DMS53 (cell line): ENCODE data around the gene SERPINA4.

Source experiments
- DNase-seq: peaks from one replicate; lab custom pipeline; 2025; lab: John Stamatoyannopoulos, UW

The SERPINA4 gene, protein sequence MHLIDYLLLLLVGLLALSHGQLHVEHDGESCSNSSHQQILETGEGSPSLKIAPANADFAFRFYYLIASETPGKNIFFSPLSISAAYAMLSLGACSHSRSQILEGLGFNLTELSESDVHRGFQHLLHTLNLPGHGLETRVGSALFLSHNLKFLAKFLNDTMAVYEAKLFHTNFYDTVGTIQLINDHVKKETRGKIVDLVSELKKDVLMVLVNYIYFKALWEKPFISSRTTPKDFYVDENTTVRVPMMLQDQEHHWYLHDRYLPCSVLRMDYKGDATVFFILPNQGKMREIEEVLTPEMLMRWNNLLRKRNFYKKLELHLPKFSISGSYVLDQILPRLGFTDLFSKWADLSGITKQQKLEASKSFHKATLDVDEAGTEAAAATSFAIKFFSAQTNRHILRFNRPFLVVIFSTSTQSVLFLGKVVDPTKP

GRCh38 chr14:94560751-94561655, at the start of gene SERPINA4:
Gene SERPINA4, plus strand, starts transcription at chr14:94561442. Its CDS starts 2,041 bp downstream, at chr14:94563483.
- DNase-seq = no peak

DNA sequence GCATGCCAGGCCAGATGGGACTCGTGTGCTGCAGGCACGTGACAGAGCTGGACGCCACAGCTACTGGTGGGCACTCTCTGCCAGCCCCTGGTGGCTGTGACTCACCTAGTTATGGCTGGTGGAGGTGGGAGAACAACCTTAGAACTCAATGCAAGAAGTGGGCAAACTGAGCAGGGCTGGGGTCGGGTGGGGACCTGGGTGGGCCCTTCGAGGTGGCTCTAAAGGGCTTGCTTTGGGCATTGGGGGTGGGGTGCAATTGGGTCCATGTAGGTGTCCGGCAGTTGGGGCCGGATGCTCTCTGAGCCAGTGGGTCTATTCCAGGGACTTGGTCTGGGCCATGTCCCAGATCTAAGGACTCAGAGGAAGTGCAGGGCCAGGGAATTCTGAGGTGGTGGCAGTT, 46.9 kb upstream of the SERPINA4 start:
- no peak for DNase-seq

DNA sequence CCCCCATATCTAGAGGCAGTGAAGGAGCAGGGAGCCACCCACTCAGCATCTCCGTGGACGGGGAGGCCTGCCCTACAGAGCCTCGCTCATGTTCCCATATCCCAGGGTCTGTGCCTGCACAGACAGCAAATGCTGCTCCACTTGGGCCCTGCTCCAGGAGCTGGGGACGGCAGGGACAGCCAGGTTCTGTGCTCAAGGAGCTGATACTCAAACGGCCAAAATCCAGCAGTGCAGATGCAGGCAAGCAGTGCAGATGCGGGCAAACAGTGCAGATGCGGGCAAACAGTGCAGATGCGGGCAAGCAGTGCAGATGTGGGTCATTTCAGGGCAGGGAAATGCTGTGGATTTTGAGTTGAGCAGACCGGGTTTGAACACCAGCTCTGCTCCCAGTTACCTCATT, 45.8 kb upstream of the SERPINA4 start:
- no peak for DNase-seq

GRCh38 chr14:94515856-94516255, 45.4 kb upstream of the SERPINA4 start:
- no peak for DNase-seq

DNA sequence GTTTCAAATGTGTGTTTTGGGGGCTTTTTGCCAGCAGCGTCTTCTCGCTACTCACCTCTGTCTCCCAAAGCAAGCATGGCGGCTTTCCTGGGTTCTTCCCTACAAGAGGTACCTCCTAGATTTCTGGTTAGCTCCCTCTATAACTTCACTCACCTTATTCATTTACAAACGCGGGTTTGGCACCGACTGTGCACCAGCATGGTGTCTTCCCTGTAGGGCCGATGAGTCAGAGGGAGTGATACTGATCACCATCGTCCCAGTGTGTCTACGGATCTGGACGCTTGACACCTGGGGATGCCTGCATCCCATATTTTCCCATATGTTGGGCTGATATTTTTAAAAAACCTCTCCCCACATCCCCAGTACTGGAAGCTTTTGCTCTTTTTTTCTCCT, 44.0 kb upstream of the SERPINA4 start:
- DNase-seq = no peak

DNA sequence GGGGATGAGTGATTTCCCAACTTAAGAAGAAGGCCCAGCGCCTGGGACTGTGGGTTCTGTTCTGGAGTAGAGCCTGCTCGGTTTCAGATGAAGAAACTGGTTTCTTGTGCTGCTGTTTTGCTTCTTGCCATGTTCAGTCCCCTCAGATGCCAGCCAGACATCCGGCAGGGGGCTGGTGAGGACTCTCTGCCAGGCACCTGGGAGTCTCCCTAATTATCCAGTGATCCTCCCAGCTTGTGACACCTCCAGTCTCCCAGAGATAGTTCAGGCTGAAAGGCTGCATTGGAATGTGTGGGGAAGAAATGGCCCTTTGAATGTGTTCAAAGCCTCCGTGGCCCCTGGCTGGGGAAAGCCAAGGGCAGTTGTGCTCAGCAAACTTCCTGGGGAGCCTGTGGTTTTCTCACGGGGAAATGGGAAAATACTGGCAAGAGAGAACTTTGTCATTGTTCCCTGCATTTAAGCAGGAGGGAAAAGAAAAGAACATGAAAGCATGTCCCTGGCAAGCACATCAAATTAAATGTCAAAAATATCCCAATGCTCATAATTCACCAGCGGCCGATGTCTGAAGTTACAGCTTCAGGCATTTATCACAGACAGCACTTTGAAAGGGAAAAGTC, 43.5 kb upstream of the SERPINA4 start:
- no peak for DNase-seq

GRCh38 chr14:94521375-94522114, 39.7 kb upstream of the SERPINA4 start:
- no peak for DNase-seq

DNA sequence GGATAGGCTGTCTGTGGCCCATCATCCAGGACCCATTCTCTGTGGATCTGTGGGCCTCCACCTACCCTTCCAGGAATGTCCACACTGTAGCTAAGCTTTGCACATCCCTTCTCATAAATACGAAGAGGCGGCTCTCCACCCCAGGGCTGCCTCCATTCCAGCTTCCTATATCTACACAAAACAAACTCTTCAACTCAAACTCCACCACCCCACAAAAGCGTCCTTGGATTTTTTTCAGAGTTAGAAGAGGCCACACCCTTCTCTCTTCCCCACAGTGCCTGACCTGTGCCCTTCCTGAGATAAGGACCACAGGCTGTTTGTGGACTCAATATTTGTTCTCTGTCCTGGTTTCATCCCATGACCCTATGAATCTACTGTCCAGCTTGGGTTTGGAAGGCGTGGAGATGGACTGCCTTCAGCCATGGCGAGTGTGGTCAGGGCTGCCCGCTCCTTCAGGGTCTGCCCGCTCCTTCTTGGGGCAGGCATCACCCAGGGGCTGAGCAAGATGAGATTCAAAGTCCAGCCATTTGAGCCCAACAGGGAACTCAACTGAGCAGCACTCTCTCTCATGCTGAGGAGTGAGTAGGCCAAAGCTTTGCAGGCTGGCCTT, 39.0 kb upstream of the SERPINA4 start:
- no peak for DNase-seq

DNA sequence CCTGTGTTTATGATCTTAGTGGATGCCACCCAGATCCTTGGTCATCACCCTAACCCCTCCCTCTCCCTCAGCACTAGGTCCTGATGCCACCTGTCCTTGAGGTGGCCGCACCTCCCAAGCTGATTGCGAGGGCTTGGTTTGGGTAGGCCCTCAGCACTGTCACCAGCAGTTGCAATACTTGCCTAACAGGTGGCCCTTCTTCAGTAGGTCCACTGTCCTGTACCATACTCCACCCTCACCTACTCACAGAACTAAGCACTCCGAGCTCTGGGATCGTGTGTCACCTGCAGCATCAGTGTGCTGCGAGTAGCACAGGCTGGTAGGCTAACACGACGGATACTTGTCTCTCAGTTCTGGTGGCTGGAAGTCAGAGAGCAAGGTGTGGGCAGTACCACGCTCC, 38.0 kb upstream of the SERPINA4 start:
- DNase-seq = no peak

- DNase-seq = no peak
These were observed 37.1 kb upstream of the SERPINA4 start for GRCh38 chr14:94524093-94524492.

DNA sequence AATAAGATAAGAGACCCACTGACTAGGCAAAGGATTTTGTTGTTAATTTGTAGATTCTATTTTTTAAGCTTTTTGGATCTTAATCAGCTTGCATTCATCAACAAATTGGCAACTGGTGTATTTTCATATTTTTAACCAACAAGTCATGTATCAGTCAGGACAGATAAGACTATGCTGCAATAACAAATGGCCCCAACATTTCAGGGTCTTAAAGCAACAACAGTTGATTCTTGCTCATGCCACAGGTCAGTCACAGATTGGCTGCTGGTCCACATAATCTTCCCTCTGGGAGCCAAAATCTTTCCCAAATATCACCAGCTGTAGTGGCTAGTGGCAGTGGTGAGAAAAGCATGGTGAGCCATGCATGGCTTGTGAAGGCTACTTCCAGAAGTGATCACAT, 30.1 kb upstream of the SERPINA4 start:
- DNase-seq = no peak

DNA sequence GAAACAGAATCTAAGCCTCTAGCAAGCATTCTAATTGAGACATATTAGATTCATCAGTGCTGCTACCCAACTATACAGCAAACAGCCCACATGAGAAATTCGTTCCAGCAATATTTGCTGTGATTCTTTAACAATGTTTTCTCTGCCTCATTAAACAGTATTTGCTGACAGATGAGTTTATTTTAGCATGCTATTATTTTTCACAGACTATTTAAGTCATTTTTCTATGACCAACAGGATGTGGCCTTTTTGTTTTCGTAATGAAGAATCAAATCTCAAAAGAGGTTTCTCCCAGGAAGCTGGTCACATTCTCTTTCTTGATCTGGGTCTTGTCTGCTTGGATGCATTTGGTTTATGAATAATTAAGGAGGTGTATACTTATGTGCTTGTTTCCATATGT, 28.8 kb upstream of the SERPINA4 start:
- no peak for DNase-seq

DNA sequence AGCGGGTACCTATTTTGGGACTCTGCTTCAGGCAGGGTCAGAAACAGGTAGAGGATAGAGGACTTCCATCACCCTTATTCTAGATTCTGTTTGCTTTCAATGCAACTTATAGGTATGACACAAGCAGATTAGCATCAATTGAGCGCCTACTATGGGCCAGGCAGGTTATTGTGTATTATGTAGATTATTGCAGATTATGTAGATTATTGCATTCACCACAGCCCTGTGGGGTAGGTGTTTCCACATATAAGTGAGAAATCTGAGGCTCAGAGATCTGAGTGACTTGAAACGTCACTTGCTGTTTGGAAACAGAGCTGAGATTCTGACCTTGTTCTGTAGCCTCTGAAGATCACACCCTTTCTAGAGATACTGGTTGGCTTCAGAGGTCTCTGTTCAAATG, 25.7 kb upstream of the SERPINA4 start:
- no peak for DNase-seq

DNA sequence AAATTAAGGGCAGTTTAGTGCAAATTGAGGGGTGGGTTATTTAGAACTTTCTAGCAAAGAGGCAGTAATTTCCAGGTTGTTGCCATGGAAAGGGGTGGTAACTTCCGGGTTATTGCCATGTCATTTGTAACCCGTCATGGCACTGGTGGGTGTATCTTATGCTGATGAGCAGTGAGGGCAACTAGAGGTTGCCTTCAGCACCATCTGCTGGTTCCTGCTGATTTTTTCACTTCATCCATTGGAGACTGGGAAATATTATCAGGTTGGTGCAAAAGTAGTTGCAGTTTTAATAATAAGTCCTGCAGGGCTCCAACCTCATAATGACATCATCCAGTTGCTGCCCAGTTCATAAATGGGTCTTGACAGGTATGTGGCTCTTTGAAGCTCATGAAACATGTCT, 24.4 kb upstream of the SERPINA4 start:
- DNase-seq = peak; percentile 19

GRCh38 chr14:94538070-94538740, 23.0 kb upstream of the SERPINA4 start:
- no peak for DNase-seq

- no peak for DNase-seq
These were observed 22.1 kb upstream of the SERPINA4 start for GRCh38 chr14:94539181-94539580.

GRCh38 chr14:94540031-94540794, 21.0 kb upstream of the SERPINA4 start:
- DNase-seq = no peak

DNA sequence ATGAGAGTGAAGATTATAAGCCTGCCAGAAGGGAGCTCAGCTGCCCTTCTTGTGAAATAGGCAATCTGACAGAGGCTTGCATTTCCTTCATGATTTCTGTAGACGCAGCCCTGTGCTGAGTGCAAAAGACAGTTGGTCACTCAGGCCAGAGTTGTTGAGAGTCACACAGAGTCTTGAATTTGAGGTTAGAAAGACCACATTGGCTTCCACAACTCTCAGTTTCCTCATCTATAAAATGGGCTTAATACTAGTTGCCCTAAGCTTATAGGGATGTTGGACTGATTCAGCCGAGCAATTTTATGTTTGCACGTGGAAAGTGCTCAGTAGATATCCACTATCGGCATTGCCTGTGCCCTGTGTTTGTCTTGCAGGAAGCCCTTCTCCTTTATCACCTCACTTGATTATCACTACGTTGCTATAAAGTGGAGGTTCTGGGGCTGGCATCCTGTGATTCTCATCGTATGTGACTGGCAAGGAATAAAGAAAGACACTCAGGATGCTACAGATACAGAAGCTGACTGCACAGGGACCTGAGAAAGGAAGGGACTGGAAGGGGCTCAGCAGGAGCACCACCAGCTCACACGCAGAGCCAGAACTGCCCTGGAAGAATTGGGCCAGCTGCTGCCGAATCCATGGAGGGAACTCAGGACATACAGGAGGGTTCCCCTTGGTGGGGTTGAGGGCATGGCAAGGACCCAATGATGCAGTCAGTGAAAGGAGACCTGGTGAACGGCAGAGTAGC, 19.8 kb upstream of the SERPINA4 start:
- DNase-seq = no peak

GRCh38 chr14:94542111-94542810, 19.0 kb upstream of the SERPINA4 start:
- DNase-seq = no peak
